Mesothelial cell of epicardium (in vitro differentiated cells): Measurements from ENCODE around the gene DAAM2. TPM values are rescaled to one million over a fixed set of nuclear protein-coding genes. Genes with fewer than 3 reads are reported as not detected.

ENCODE experiments used
- DNase-seq, 2 experiments: peaks; one replicate each; pipeline ENCODE4 v3.0.0; 2021; ENCODE audit warnings: low spot score in 2 of 2; ENCODE audit not compliant: unreplicated experiment in 2 of 2
- H3K27ac Mint-ChIP-seq: 2 replicates; pipeline ENCODE4 v1.8.0; 2021; ENCODE audit warnings: mixed read lengths
- H3K27me3 Mint-ChIP-seq: 2 replicates; pipeline ENCODE4 v1.8.0; 2021; ENCODE audit warnings: low read depth, mixed read lengths
- H3K36me3 Mint-ChIP-seq: 2 replicates; pipeline ENCODE4 v1.8.0; 2021; ENCODE audit warnings: mixed read lengths
- H3K4me1 Mint-ChIP-seq: 2 replicates; pipeline ENCODE4 v1.8.0; 2021; ENCODE audit warnings: mixed read lengths
- H3K4me3 Mint-ChIP-seq: 2 replicates; pipeline ENCODE4 v1.8.0; 2021; ENCODE audit warnings: mild to moderate bottlenecking, moderate library complexity, mixed read lengths
- H3K9me3 Mint-ChIP-seq: 2 replicates; pipeline ENCODE4 v1.8.0; 2021; ENCODE audit warnings: mixed read lengths
- total RNA-seq: library from RNA; stranded (reverse); gene quantifications from 3 replicates; pipeline ENCODE4 v1.2.1, GENCODE V29; 2021
- TF ChIP-seq, protein P1 (sequence below): fragments of 200-600 bp; sonication (generic); IDR thresholded peaks from one replicate; pipeline ENCODE4 v1.5.0; 2021; ENCODE audit warnings: antibody characterized with exemption; ENCODE audit not compliant: unreplicated experiment

Gene DAAM2
- total RNA-seq, 1 donor from 2014 or later = 13.7 TPM

GRCh38 chr6:39917329-39917728 lies 125.2 kb downstream of the DAAM2 start:
- TF ChIP-seq, protein P1, sequence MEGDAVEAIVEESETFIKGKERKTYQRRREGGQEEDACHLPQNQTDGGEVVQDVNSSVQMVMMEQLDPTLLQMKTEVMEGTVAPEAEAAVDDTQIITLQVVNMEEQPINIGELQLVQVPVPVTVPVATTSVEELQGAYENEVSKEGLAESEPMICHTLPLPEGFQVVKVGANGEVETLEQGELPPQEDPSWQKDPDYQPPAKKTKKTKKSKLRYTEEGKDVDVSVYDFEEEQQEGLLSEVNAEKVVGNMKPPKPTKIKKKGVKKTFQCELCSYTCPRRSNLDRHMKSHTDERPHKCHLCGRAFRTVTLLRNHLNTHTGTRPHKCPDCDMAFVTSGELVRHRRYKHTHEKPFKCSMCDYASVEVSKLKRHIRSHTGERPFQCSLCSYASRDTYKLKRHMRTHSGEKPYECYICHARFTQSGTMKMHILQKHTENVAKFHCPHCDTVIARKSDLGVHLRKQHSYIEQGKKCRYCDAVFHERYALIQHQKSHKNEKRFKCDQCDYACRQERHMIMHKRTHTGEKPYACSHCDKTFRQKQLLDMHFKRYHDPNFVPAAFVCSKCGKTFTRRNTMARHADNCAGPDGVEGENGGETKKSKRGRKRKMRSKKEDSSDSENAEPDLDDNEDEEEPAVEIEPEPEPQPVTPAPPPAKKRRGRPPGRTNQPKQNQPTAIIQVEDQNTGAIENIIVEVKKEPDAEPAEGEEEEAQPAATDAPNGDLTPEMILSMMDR = no peak
- no peaks in the 10 kb centered on the region for H3K27me3 Mint-ChIP-seq
- no peak overlapping the region for H3K27ac Mint-ChIP-seq
- H3K9me3 Mint-ChIP-seq = peaks cover 3% of the 10 kb centered on the region
- H3K4me1 Mint-ChIP-seq = no peaks in the 10 kb centered on the region
- DNase-seq = no peak
- no peak overlapping the region for H3K4me3 Mint-ChIP-seq
- H3K36me3 Mint-ChIP-seq = no peaks in the 10 kb centered on the region

GRCh38 chr6:39917981-39918380 lies 125.8 kb downstream of the DAAM2 start:
- DNase-seq = no peak
- H3K4me1 Mint-ChIP-seq = no peaks in the 10 kb centered on the region
- TF ChIP-seq, protein P1 = no peak
- no peaks in the 10 kb centered on the region for H3K36me3 Mint-ChIP-seq
- H3K27ac Mint-ChIP-seq = no peak overlapping the region
- no peaks in the 10 kb centered on the region for H3K27me3 Mint-ChIP-seq
- no peak overlapping the region for H3K4me3 Mint-ChIP-seq
- H3K9me3 Mint-ChIP-seq = peaks cover 3% of the 10 kb centered on the region

- TF ChIP-seq, protein P1 = no peak
- no peak for DNase-seq
- Mint-ChIP-seq H3K27me3 (no peaks in the 10 kb centered on the region), H3K9me3 (peaks cover 3% of the 10 kb centered on the region), H3K4me3 (no peak overlapping the region), H3K4me1 (no peaks in the 10 kb centered on the region), H3K36me3 (no peaks in the 10 kb centered on the region), H3K27ac (no peak overlapping the region)
Observed at GRCh38 chr6:39918831-39919230, 126.7 kb downstream of the DAAM2 start.

GRCh38 chr6:39920157-39920556 lies 128.0 kb downstream of the DAAM2 start:
- no peak overlapping the region for H3K4me3 Mint-ChIP-seq
- H3K27me3 Mint-ChIP-seq = no peaks in the 10 kb centered on the region
- peaks cover 3% of the 10 kb centered on the region for H3K9me3 Mint-ChIP-seq
- H3K27ac Mint-ChIP-seq = no peak overlapping the region
- no peaks in the 10 kb centered on the region for H3K36me3 Mint-ChIP-seq
- TF ChIP-seq, protein P1 = no peak
- no peaks in the 10 kb centered on the region for H3K4me1 Mint-ChIP-seq
- DNase-seq = no peak

GRCh38 chr6:39922821-39923220 lies 130.6 kb downstream of the DAAM2 start:
- TF ChIP-seq, protein P1 = no peak
- Mint-ChIP-seq H3K4me1 (no peaks in the 10 kb centered on the region), H3K36me3 (no peaks in the 10 kb centered on the region), H3K4me3 (no peak overlapping the region), H3K27me3 (no peaks in the 10 kb centered on the region), H3K27ac (no peak overlapping the region), H3K9me3 (peaks cover 3% of the 10 kb centered on the region)
- no peak for DNase-seq

DNA sequence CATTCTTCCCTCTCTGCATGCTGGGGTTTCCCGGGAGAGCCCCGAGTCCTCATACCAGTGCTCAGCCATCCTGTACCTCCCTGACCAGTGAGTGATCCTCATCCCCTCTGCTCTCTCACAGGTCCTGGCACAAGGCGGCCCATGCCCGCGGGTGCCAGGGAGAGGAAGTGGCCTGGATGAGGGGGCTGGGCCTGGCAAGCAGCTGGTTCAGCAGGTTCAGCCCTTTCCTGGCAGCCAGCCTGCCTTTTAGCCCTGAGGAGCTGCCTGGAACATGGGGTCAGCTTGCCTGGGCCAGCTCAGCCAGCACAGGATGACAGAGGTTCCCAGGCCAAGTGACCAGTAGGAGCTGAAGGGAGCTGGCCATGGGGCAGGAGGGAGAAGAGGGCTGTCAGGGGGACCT lies 131.2 kb downstream of the DAAM2 start:
- Mint-ChIP-seq H3K4me3 (no peak overlapping the region), H3K27me3 (no peaks in the 10 kb centered on the region), H3K36me3 (no peaks in the 10 kb centered on the region), H3K9me3 (peaks cover 3% of the 10 kb centered on the region), H3K27ac (no peak overlapping the region), H3K4me1 (no peaks in the 10 kb centered on the region)
- DNase-seq = no peak
- TF ChIP-seq, protein P1 = no peak
